NT2/D1 (cell line): ENCODE data around the gene SH3D19.

Experiments
- SUZ12 ChIP-seq: IDR thresholded peaks from 2 replicates; pipeline ENCODE4 v1.6.1; 2011; ENCODE audit not compliant: insufficient read length, insufficient read depth; ENCODE audit errors: extremely low read depth
- YY1 ChIP-seq: IDR thresholded peaks from 2 replicates; pipeline ENCODE4 v1.6.1; 2011; ENCODE audit not compliant: insufficient read length, insufficient read depth
- ZNF274 ChIP-seq: IDR thresholded peaks from 2 replicates; pipeline ENCODE4 v1.6.1; 2011; ENCODE audit warnings: mild to moderate bottlenecking, low read depth, low read length

DNA sequence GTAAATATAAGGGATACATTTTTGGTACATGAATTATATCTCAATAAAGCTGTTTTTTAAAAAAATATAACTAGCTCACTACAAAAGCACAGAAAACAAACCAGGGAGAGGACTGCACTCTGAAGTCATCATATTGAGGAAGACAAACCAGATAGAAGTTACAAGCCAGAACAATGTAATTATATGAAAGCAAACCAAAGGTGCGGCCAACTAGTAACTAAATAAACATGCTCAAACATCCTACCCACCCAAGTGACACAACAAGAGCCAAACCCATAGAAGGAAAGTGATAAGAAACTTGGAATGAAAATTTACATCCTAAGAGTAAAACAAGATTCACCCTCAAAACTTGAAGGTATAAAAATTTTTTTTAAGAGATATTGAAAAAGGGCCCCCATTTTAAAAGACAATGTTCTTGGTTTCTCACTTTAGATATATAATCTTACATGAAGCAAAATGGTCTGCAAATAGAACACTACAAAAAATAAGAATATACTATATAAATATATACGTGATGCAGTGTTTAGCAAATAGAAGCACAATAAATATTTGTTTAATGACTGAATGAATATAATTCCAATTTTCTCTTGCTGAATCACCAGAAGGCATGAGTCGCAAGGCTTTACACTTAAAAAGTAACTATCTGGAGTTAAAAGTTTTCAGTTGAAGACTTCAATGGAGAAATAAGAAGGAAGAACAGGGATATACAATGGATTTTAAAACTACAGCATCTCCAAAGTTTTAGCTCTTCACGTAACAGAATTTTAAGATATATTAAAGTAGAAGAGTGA, 4.0 kb upstream of the SH3D19 start:
- TF ChIP-seq ZNF274: no peak
- TF ChIP-seq YY1: no peak
- no peak for TF ChIP-seq SUZ12
